Measurements from ENCODE around the gene CREB3L2. TPM values are rescaled to one million over a fixed set of nuclear protein-coding genes. Genes with fewer than 3 reads are reported as not detected.

CREB3L2 gene
- polyA plus RNA-seq, 3 donors, result 6.9 to 12.9 (median 11.9) TPM

GRCh38 chr7:137860542-137860941 is 141.3 kb downstream of the CREB3L2 start:
- H3K4me3 Mint-ChIP-seq, result no peak overlapping the region
- no peaks in the 10 kb centered on the region for H3K27me3 ChIP-seq (ENCODE audit: control insufficient read depth in 2 of 2, insufficient read depth in 2 of 2, low read length in 2 of 2)
- H3K36me3 Mint-ChIP-seq, result peaks cover 26% of the 10 kb centered on the region in 2 donors
- DNase-seq, result no peak
- no peaks in the 10 kb centered on the region for H4K20me1 ChIP-seq (ENCODE audit: insufficient read depth, low read length)
- H3K9me3 ChIP-seq (replicated peaks in 1 of 2; ENCODE audit: control insufficient read depth in 1 of 2, insufficient read depth in 1 of 2, low read length in 2 of 2), result no peaks in the 10 kb centered on the region
- no peaks in the 10 kb centered on the region for H3K4me1 Mint-ChIP-seq
- no peak overlapping the region for H3K4me3 ChIP-seq (replicated peaks in 1 of 3; ENCODE audit: low read depth in 2 of 3, low read length in 3 of 3)
- intact Hi-C loops (cut with micrococcal nuclease), result no loop called here
- H3K4me2 ChIP-seq (replicated peaks; ENCODE audit: extremely low read depth, low read length, poor library complexity, severe bottlenecking), result no peak overlapping the region
- H3K27ac Mint-ChIP-seq, result no peak overlapping the region
- no peak overlapping the region for H3K9ac ChIP-seq (ENCODE audit: insufficient read depth, low read length, poor library complexity, severe bottlenecking)
- no peaks in the 10 kb centered on the region for H3K4me1 ChIP-seq (ENCODE audit: control insufficient read depth in 1 of 2, insufficient read depth in 2 of 2, low read length in 2 of 2)
- H2AFZ ChIP-seq (ENCODE audit: insufficient read depth, low read depth, low read length, poor library complexity, severe bottlenecking), result no peak overlapping the region
- H3K9me3 Mint-ChIP-seq, result no peaks in the 10 kb centered on the region
- H3K27ac ChIP-seq (ENCODE audit: low read depth in 1 of 2, low read length in 2 of 2), result no peak overlapping the region
- no CpG with 5 or more reads among the region's 2 CpGs for WGBS (ENCODE audit: insufficient coverage)
- no peaks in the 10 kb centered on the region for H3K79me2 ChIP-seq (ENCODE audit: insufficient read depth, low read length)
- peaks cover 4 to 32% of the 10 kb centered on the region in 2 donors for H3K36me3 ChIP-seq (replicated peaks in 1 of 2; ENCODE audit: control insufficient read depth in 1 of 2, insufficient read depth in 2 of 2, low read length in 2 of 2)
- peaks cover 0 to 1% (median 0%) of the 10 kb centered on the region in 3 donors for H3K27me3 Mint-ChIP-seq (ENCODE audit: low read depth in 3 of 3)
- no peak for TF ChIP-seq CTCF (IDR thresholded peaks at IDR 0.05)

GRCh38 chr7:137853053-137853452 is 148.8 kb downstream of the CREB3L2 start:
- DNase-seq, result no peak
- Histone ChIP-seq H3K9ac (ENCODE audit: insufficient read depth, low read length, poor library complexity, severe bottlenecking) (no peak overlapping the region), H3K4me2 (replicated peaks; ENCODE audit: extremely low read depth, low read length, poor library complexity, severe bottlenecking) (no peak overlapping the region), H3K4me1 (ENCODE audit: control insufficient read depth in 1 of 2, insufficient read depth in 2 of 2, low read length in 2 of 2) (no peaks in the 10 kb centered on the region), H4K20me1 (ENCODE audit: insufficient read depth, low read length) (no peaks in the 10 kb centered on the region), H3K4me3 (replicated peaks in 1 of 3; ENCODE audit: low read depth in 2 of 3, low read length in 3 of 3) (no peak overlapping the region), H3K9me3 (replicated peaks in 1 of 2; ENCODE audit: control insufficient read depth in 1 of 2, insufficient read depth in 1 of 2, low read length in 2 of 2) (peaks cover 0 to 8% of the 10 kb centered on the region in 2 donors), H3K27me3 (ENCODE audit: control insufficient read depth in 2 of 2, insufficient read depth in 2 of 2, low read length in 2 of 2) (peaks cover 20% of the 10 kb centered on the region in 2 donors), H3K79me2 (ENCODE audit: insufficient read depth, low read length) (no peaks in the 10 kb centered on the region), H3K36me3 (replicated peaks in 1 of 2; ENCODE audit: control insufficient read depth in 1 of 2, insufficient read depth in 2 of 2, low read length in 2 of 2) (no peaks in the 10 kb centered on the region), H2AFZ (ENCODE audit: insufficient read depth, low read depth, low read length, poor library complexity, severe bottlenecking) (no peak overlapping the region), H3K27ac (ENCODE audit: low read depth in 1 of 2, low read length in 2 of 2) (no peak overlapping the region)
- intact Hi-C loops (cut with micrococcal nuclease), result no loop called here
- Mint-ChIP-seq H3K36me3 (peaks cover 0 to 8% of the 10 kb centered on the region in 2 donors), H3K4me3 (no peak overlapping the region), H3K27ac (no peak overlapping the region), H3K9me3 (peaks cover 0 to 4% (median 0%) of the 10 kb centered on the region in 7 donors), H3K27me3 (ENCODE audit: low read depth in 3 of 3) (peaks cover 17 to 26% (median 19%) of the 10 kb centered on the region in 3 donors), H3K4me1 (no peaks in the 10 kb centered on the region)
- WGBS (ENCODE audit: insufficient coverage), result no CpG with 5 or more reads among the region's 1 CpG
- TF ChIP-seq CTCF (IDR thresholded peaks at IDR 0.05), result no peak

Data from CD14-positive monocyte (primary cell).